MCF 10A (cell line): ENCODE data around the gene SDR42E1. TPM values are rescaled to one million over a fixed set of nuclear protein-coding genes. Genes with fewer than 3 reads are reported as not detected.

Source experiments
- BruUV-seq: library from RNA; stranded (reverse); fragments of 400-500 nt; replicated peaks from 2 replicates; lab custom pipeline; 2021; lab: Mats Ljungman, UMichigan
- CTCF ChIA-PET: fragments of 300-600 bp; sonication (Branson Sonifier 250); formaldehyde crosslinking; extraction: SDS; loops from one replicate; lab custom pipeline; 2021; ENCODE audit warnings: antibody characterized with exemption, inconsistent platforms; lab: Yijun Ruan, JAX
- POLR2A ChIA-PET: fragments of 300-600, 350-650 bp; sonication (Branson Sonifier 250); formaldehyde crosslinking; extraction: SDS; loops from one replicate; lab custom pipeline; 2020; ENCODE audit warnings: antibody characterized with exemption, inconsistent platforms; lab: Yijun Ruan, JAX
- DNase-seq: peaks from one replicate; pipeline ENCODE4 v3.0.0-alpha.2; 2018; ENCODE audit not compliant: unreplicated experiment
- H3K27ac Mint-ChIP-seq: one replicate; pipeline ENCODE4 v1.8.0; 2022; ENCODE audit warnings: mild to moderate bottlenecking, low read depth, mixed read lengths; ENCODE audit not compliant: unreplicated experiment
- H3K27me3 Mint-ChIP-seq: one replicate; pipeline ENCODE4 v1.8.0; 2022; ENCODE audit warnings: mixed read lengths; ENCODE audit not compliant: insufficient read depth, unreplicated experiment
- H3K36me3 Mint-ChIP-seq: one replicate; pipeline ENCODE4 v1.8.0; 2022; ENCODE audit warnings: mild to moderate bottlenecking, moderate library complexity, mixed read lengths; ENCODE audit not compliant: insufficient read depth, unreplicated experiment
- H3K4me1 Mint-ChIP-seq: one replicate; pipeline ENCODE4 v1.8.0; 2022; ENCODE audit warnings: mixed read lengths; ENCODE audit not compliant: insufficient read depth, unreplicated experiment
- H3K4me3 Mint-ChIP-seq: one replicate; pipeline ENCODE4 v1.8.0; 2022; ENCODE audit warnings: mild to moderate bottlenecking, moderate library complexity, mixed read lengths; ENCODE audit not compliant: unreplicated experiment
- H3K9me3 Mint-ChIP-seq: one replicate; pipeline ENCODE4 v1.8.0; 2022; ENCODE audit warnings: mixed read lengths; ENCODE audit not compliant: unreplicated experiment
- CTCF ChIP-seq: fragments of 200-600 bp; IDR thresholded peaks from one replicate; pipeline ENCODE4 v1.8.0; 2022; ENCODE audit warnings: antibody characterized with exemption, mild to moderate bottlenecking; ENCODE audit not compliant: unreplicated experiment
- intact Hi-C: fragments of 100-400 bp; cut with micrococcal nuclease; formaldehyde crosslinking; loops from 2 replicates; pipeline ENCODE4 v1.14.1; 2022
- total RNA-seq: library from RNA; stranded (reverse); gene quantifications from 2 replicates; pipeline ENCODE4 v1.2.3, GENCODE V29; 2022

Gene SDR42E1
- total RNA-seq, 1 experiment from 2014 or later: 8.4 TPM

- ChIA-PET CTCF (interaction anchor here (0.5 to 0.8 kb wide), 3 partner anchors 11 to 1738 kb away, joined by 3 to 4 read pairs (median 4); no protein-coding TSS in a partner anchor), POLR2A (no interaction called here)
- no peak for DNase-seq
- H3K27me3 Mint-ChIP-seq: no peaks in the 10 kb centered on the region
- H3K4me1 Mint-ChIP-seq: no peaks in the 10 kb centered on the region
- H3K27ac Mint-ChIP-seq: no peak overlapping the region
- H3K36me3 Mint-ChIP-seq: no peaks in the 10 kb centered on the region
- TF ChIP-seq CTCF: no peak
- peaks cover 7% of the 10 kb centered on the region for H3K9me3 Mint-ChIP-seq
- intact Hi-C loops: no loop called here
- BruUV-seq: no TSS peak
- H3K4me3 Mint-ChIP-seq: no peak overlapping the region
These were observed 59.7 kb downstream of the SDR42E1 start for GRCh38 chr16:81951564-81951963.

- ChIA-PET CTCF (interaction anchor here (1.8 kb wide), 1 partner anchor 283 kb away, joined by 6 read pairs; no protein-coding TSS in a partner anchor), POLR2A (no interaction called here)
- H3K4me1 Mint-ChIP-seq: no peaks in the 10 kb centered on the region
- H3K27ac Mint-ChIP-seq: no peak overlapping the region
- no peak for DNase-seq
- H3K9me3 Mint-ChIP-seq: no peaks in the 10 kb centered on the region
- no peaks in the 10 kb centered on the region for H3K27me3 Mint-ChIP-seq
- intact Hi-C loops: no loop called here
- H3K4me3 Mint-ChIP-seq: no peak overlapping the region
- TF ChIP-seq CTCF: no peak
- no TSS peak for BruUV-seq
- H3K36me3 Mint-ChIP-seq: no peaks in the 10 kb centered on the region
These were observed 65.1 kb downstream of the SDR42E1 start for GRCh38 chr16:81946206-81946605.

- no TSS peak for BruUV-seq
- ChIA-PET CTCF (interaction anchor here (1.8 kb wide), 1 partner anchor 283 kb away, joined by 6 read pairs; no protein-coding TSS in a partner anchor), POLR2A (no interaction called here)
These were observed 65.6 kb downstream of the SDR42E1 start for GRCh38 chr16:81945665-81946064.

More at GRCh38 chr16:81945665-81946064, 65.6 kb downstream of the SDR42E1 start:
- H3K36me3 Mint-ChIP-seq: no peaks in the 10 kb centered on the region
- H3K27me3 Mint-ChIP-seq: no peaks in the 10 kb centered on the region
- no peak overlapping the region for H3K27ac Mint-ChIP-seq
- peaks cover 5% of the 10 kb centered on the region for H3K4me1 Mint-ChIP-seq
- DNase-seq: no peak
- H3K4me3 Mint-ChIP-seq: no peak overlapping the region
- intact Hi-C loops: no loop called here
- TF ChIP-seq CTCF: no peak
- no peaks in the 10 kb centered on the region for H3K9me3 Mint-ChIP-seq
